MM.1S (cell line): ENCODE data around the gene IL17REL.
A peak's percentile ranks its signal among the peaks of the same experiment; 100 is the strongest.

Source experiments
- DNase-seq: peaks from one replicate; pipeline ENCODE4 v3.0.0-alpha.2; 2015
- H2AFZ ChIP-seq: fragments of 300-600 bp; sonication (generic); 2 replicates; pipeline ENCODE4 v1.6.0; 2016; ENCODE audit warnings: antibody characterized with exemption, low read length
- H3F3A ChIP-seq: fragments of 300-600 bp; sonication (generic); 2 replicates; pipeline ENCODE4 v1.6.1; 2016; ENCODE audit warnings: mild to moderate bottlenecking, antibody characterized with exemption, low read length, moderate library complexity, mixed read lengths; ENCODE audit not compliant: insufficient read depth
- H3K27ac ChIP-seq: fragments of 300-600 bp; sonication (generic); 2 replicates; pipeline ENCODE4 v1.5.1; 2016; ENCODE audit warnings: mild to moderate bottlenecking, low read length
- H3K27me3 ChIP-seq: fragments of 300-600 bp; sonication (generic); replicated peaks from 2 replicates; pipeline ENCODE4 v1.6.0; 2016; ENCODE audit warnings: low read length; ENCODE audit not compliant: insufficient read depth
- H3K36me3 ChIP-seq: fragments of 300-600 bp; sonication (generic); replicated peaks from 2 replicates; pipeline ENCODE4 v1.6.1; 2016; ENCODE audit warnings: mild to moderate bottlenecking, low read length, mixed read lengths; ENCODE audit not compliant: insufficient read depth
- H3K4me1 ChIP-seq: fragments of 300-600 bp; sonication (generic); 2 replicates; pipeline ENCODE4 v1.6.1; 2016; ENCODE audit warnings: low read length, mixed read lengths
- H3K4me2 ChIP-seq: fragments of 300-600 bp; sonication (generic); 2 replicates; pipeline ENCODE4 v1.6.0; 2016; ENCODE audit warnings: low read depth, low read length
- H3K4me3 ChIP-seq: fragments of 300-600 bp; sonication (generic); 2 replicates; pipeline ENCODE4 v1.5.1; 2016; ENCODE audit warnings: low read length, mixed read lengths
- H3K79me2 ChIP-seq: fragments of 300-600 bp; sonication (generic); 2 replicates; pipeline ENCODE4 v1.6.1; 2016; ENCODE audit warnings: mixed run types, low read length, mixed read lengths
- H3K9ac ChIP-seq: fragments of 300-600 bp; sonication (generic); 2 replicates; pipeline ENCODE4 v1.6.1; 2016; ENCODE audit warnings: low read length, mixed read lengths
- H3K9me2 ChIP-seq: fragments of 300-600 bp; sonication (generic); replicated peaks from 2 replicates; pipeline ENCODE4 v1.6.1; 2016; ENCODE audit warnings: mild to moderate bottlenecking, low read length, mixed read lengths; ENCODE audit not compliant: insufficient read depth
- H3K9me3 ChIP-seq: fragments of 300-600 bp; sonication (generic); replicated peaks from 2 replicates; pipeline ENCODE4 v1.6.1; 2016; ENCODE audit warnings: mild to moderate bottlenecking, low read length, mixed read lengths; ENCODE audit not compliant: insufficient read depth
- H4K20me1 ChIP-seq: fragments of 300-600 bp; sonication (generic); 2 replicates; pipeline ENCODE4 v1.6.1; 2016; ENCODE audit warnings: mild to moderate bottlenecking, low read length, moderate library complexity, mixed read lengths; ENCODE audit not compliant: insufficient read depth
- CTCF ChIP-seq: fragments of 300-600 bp; sonication (generic); IDR thresholded peaks from 2 replicates; pipeline ENCODE4 v1.5.1; 2016; ENCODE audit warnings: antibody characterized with exemption, low read length, mixed read lengths
- EZH2 ChIP-seq: fragments of 300-600 bp; sonication (generic); optimal IDR thresholded peaks from 2 replicates; pipeline ENCODE3; 2017; ENCODE audit warnings: low read depth, mild to moderate bottlenecking, antibody characterized with exemption, low read length, mixed read lengths
- EZH2phosphoT487 ChIP-seq: fragments of 300-600 bp; sonication (generic); IDR thresholded peaks from 2 replicates; pipeline ENCODE4 v1.6.1; 2018; ENCODE audit warnings: antibody characterized with exemption, low read length

IL17REL gene

GRCh38 chr22:49958366-49958921, 54.1 kb downstream of the IL17REL start:
- H3K27ac ChIP-seq, result no peak overlapping the region
- peak; percentile 3 for DNase-seq
- H3F3A ChIP-seq, result no peaks in the 10 kb centered on the region
- 0 out of 2 replicates have a peak, but pooled peaks cover 9% of the 10 kb centered on the region for H3K4me1 ChIP-seq
- no peak overlapping the region for H3K4me2 ChIP-seq
- no peak overlapping the region for H3K9ac ChIP-seq
- no peak overlapping the region for H3K4me3 ChIP-seq
- H3K9me3 ChIP-seq, result no peaks in the 10 kb centered on the region
- no peak overlapping the region for H2AFZ ChIP-seq
- no peaks in the 10 kb centered on the region for H3K27me3 ChIP-seq
- H4K20me1 ChIP-seq, result no peaks in the 10 kb centered on the region
- H3K36me3 ChIP-seq, result 0 out of 2 replicates have a peak, but pooled peaks cover 6% of the 10 kb centered on the region
- H3K9me2 ChIP-seq, result no peaks in the 10 kb centered on the region
- peaks cover 24% of the 10 kb centered on the region for H3K79me2 ChIP-seq
- TF ChIP-seq EZH2phosphoT487 (no peak), CTCF (no peak), EZH2 (no peak)

GRCh38 chr22:49957826-49958365, 54.7 kb downstream of the IL17REL start:
- H3K27ac ChIP-seq, result no peak overlapping the region
- peak; percentile 3 for DNase-seq
- no peaks in the 10 kb centered on the region for H3K9me2 ChIP-seq
- no peaks in the 10 kb centered on the region for H3K9me3 ChIP-seq
- TF ChIP-seq EZH2phosphoT487 (no peak), CTCF (no peak), EZH2 (no peak)
- no peaks in the 10 kb centered on the region for H3F3A ChIP-seq
- H3K4me1 ChIP-seq, result 0 out of 2 replicates have a peak, but pooled peaks cover 9% of the 10 kb centered on the region
- H2AFZ ChIP-seq, result no peak overlapping the region
- 0 out of 2 replicates have a peak, but pooled peaks cover 3% of the 10 kb centered on the region for H3K36me3 ChIP-seq
- no peaks in the 10 kb centered on the region for H3K27me3 ChIP-seq
- no peak overlapping the region for H3K4me2 ChIP-seq
- H3K79me2 ChIP-seq, result peaks cover 19% of the 10 kb centered on the region
- no peaks in the 10 kb centered on the region for H4K20me1 ChIP-seq
- H3K9ac ChIP-seq, result no peak overlapping the region
- no peak overlapping the region for H3K4me3 ChIP-seq

GRCh38 chr22:49956914-49957825, 55.4 kb downstream of the IL17REL start:
- no peak overlapping the region for H3K27ac ChIP-seq
- TF ChIP-seq EZH2, result no peak
- no peak for TF ChIP-seq CTCF
- no peaks in the 10 kb centered on the region; the same call in 1 of the 2 replicates for H3K27me3 ChIP-seq
- H3K9me3 ChIP-seq, result no peaks in the 10 kb centered on the region
- H3K9ac ChIP-seq, result no peak overlapping the region
- H4K20me1 ChIP-seq, result no peaks in the 10 kb centered on the region
- no peaks in the 10 kb centered on the region for H3F3A ChIP-seq
- H2AFZ ChIP-seq, result no peak overlapping the region
- peaks cover 12% of the 10 kb centered on the region for H3K79me2 ChIP-seq
- no peak overlapping the region for H3K4me2 ChIP-seq
- H3K9me2 ChIP-seq, result no peaks in the 10 kb centered on the region
- H3K4me3 ChIP-seq, result no peak overlapping the region
- 0 out of 2 replicates have a peak, but pooled peaks cover 3% of the 10 kb centered on the region for H3K36me3 ChIP-seq
- 0 out of 2 replicates have a peak, but pooled peaks cover 5% of the 10 kb centered on the region for H3K4me1 ChIP-seq
- DNase-seq, result peak; percentile 3
